ENCODE results near the gene ALDH1A2.

ALDH1A2 gene

DNA sequence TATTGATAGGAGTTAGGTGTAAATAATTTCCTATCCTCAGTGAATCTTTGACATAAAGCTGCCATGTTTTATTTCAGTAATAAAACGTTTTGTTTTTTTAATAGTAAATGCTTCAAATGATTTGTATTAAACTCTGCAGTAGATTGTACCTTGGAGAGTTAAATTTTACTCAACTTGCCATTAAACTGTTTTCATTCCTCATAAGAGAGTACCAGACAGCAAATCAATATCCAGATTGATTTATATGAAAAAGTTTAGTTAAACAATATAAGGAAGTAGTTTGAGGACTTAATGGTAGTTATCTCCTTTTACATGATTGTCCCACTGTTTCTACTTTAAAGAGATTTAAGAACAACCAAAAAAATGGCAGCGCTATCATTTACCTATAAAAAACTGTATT lies 18.4 kb downstream of the ALDH1A2 start:
- TF ChIP-seq, protein P1, sequence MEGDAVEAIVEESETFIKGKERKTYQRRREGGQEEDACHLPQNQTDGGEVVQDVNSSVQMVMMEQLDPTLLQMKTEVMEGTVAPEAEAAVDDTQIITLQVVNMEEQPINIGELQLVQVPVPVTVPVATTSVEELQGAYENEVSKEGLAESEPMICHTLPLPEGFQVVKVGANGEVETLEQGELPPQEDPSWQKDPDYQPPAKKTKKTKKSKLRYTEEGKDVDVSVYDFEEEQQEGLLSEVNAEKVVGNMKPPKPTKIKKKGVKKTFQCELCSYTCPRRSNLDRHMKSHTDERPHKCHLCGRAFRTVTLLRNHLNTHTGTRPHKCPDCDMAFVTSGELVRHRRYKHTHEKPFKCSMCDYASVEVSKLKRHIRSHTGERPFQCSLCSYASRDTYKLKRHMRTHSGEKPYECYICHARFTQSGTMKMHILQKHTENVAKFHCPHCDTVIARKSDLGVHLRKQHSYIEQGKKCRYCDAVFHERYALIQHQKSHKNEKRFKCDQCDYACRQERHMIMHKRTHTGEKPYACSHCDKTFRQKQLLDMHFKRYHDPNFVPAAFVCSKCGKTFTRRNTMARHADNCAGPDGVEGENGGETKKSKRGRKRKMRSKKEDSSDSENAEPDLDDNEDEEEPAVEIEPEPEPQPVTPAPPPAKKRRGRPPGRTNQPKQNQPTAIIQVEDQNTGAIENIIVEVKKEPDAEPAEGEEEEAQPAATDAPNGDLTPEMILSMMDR (IDR thresholded peaks at IDR 0.05), result no peak

DNA sequence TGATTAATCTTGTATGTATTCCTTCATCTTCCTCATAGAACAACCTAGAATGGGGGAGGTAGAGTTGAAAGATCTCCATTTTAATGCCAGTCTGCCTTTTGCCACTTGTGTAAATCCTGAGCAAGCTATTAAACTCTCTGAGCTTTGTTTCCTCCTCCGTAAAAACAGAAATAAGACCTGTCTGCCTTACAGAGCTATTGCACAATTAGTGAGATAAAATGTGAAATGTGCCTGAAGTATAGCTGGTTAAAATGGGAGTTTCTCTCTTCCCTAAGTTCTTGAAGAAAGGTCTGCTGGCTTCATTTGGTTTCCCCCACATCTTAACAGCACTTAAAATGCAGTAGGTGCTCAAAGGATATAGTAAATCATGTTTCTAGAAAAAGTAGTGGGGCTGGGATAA lies 19.0 kb downstream of the ALDH1A2 start:
- TF ChIP-seq, protein P1 (IDR thresholded peaks at IDR 0.05), result no peak

DNA sequence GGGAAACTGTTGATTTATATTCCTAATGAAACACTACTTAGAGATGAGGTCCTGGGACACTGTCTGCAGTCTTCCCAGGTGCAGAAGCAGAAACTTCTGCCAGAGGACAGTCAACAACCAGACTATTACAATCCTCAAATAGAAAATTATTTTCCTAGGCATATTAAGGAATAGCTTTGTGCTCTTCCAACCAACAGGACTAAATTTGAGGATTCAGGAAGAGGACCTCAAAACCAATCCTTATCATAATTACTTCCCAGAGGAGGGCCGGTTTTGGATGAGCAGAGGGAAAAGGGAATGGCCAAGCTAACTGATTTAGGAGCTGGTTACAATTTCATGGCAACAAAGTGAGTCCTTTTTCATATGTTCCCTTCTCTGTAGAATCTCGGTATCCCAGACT lies 21.0 kb downstream of the ALDH1A2 start:
- TF ChIP-seq, protein P1 (IDR thresholded peaks at IDR 0.05), result no peak

DNA sequence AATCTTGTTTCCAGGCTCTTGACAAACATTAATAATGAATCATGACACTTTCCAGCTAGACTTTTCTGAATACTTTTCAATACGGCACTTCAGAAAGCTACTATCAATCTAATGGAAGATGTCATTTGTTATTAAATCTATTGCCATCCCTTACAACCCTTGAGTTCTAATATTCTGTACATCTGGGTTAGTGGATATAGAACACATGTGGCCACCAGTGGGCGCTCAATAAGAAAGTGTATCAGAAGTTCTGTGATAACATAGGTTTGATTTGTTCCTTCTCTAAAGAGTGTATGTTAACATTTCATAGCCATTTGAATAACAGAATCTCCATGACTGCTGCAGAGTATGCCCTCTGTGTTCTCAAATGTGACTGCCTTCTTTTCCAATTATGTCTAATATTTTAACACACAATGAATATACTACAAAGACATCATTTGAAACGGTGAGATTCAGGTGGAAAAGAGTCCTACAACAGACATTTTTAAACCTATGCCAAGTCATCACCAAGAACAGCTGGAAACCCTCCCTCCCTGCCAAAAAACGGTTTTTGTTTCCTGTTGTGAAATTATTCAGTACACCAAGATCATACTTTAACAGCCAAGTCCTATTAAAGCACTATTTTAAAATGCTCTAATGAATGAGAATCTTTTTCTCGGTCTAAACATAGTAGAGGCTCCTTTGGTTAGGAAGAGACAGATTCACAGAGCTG lies 22.2 kb downstream of the ALDH1A2 start:
- TF ChIP-seq, protein P1 (IDR thresholded peaks at IDR 0.05), result peak; percentile 81

DNA sequence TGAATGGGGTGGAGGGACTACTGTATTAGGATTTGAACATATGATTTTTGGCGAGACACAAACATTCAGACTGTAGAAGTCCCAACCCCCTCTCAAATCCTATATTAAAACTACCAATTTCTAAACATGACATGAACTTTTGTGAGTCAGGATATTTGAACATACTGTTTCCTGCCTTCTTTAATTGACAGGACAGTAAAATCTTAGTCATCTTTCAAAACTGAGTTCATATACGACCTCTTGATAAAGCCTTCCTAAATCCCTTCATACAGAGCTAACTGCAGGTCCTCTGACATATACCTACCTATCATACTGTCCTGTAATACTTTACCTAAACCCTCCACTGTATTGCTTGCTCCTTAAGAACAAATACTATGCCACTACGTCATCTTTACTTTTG lies 23.5 kb downstream of the ALDH1A2 start:
- TF ChIP-seq, protein P1 (IDR thresholded peaks at IDR 0.05), result no peak

DNA sequence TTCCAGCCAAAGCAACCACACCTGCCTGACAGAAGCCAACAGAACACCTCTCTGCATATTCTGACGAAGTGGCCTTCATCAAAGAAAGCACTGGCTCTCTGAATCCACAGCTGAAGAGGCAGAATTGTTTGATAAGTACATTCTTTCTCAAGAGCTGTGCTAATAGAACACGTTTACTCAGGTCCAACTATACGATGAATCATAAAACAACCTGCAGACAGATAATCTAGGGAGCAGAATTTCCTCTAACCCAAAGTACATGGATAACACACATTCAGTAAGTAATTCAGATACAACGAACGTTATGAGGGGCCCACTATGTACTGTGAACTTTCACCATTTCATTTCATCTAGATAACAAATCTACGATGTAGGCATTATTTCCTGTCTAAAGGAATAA lies 25.4 kb downstream of the ALDH1A2 start:
- TF ChIP-seq, protein P1 (IDR thresholded peaks at IDR 0.05), result no peak

DNA sequence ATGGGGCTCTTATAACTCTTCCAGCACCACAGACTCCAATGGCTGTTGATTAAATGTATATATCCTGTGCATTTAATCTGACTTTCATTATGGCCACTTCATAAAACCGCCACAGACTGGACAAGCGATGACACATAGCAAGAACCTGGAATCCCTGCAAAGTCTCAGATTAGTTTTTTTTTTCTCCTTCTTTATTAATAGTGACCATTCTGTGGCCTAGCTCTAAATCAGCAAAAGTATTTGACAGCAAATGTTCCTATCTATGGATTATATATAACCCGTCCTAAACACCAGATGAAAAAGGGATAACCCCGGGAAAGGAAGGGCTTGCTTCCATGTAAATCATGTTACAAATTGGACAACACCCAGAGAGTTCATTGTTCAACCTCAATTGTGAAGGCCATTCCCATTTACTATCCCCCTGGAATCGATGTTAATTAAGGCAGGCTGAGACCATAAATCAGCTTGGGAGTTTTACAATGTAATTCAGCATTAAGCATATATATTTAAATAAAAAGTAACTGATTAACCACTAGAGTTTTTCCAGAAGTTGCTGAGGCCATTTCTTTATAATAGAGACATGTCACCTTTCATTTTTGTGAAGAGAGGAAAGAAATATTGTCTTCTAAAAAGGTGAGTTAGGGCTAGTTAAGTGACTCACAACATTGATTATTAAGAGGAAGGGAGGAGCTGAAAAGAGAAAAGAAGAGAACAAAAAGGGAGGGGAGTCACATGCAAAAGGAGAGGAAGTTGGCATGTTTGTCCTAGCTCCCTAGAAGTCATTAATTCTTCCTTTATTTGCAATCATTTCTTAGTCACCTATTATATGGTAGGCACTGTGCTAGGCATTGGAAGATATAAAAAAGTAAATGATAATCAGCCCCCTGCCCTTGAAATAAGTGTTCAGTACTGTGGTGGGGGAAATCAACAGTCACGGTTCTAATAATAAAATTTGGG lies 26.2 kb downstream of the ALDH1A2 start:
- TF ChIP-seq, protein P1 (IDR thresholded peaks at IDR 0.05), result no peak

All from LNCAP (cell line).